Thymus (tissue), 11 donors: ENCODE measurements around the gene CIAO3. TPM values are rescaled to one million over a fixed set of nuclear protein-coding genes. Genes with fewer than 3 reads are reported as not detected.
"Not testable (repeated sequence)": the region's sequence is repeated elsewhere in the genome, so short reads cannot be mapped to it uniquely, and the experiment has no call there.

Experiments used
- DNase-seq, 9 donors: peaks; one replicate each; pipeline ENCODE4 v3.0.0-alpha.2; 2013; ENCODE audit warnings: low spot score in 9 of 9, low read depth in 6 of 9, missing footprints in 1 of 9
- H3K27ac ChIP-seq, 2 donors: one replicate each; pipeline ENCODE4 v1.5.1; 2013; ENCODE audit warnings: control low read depth in 1 of 2, low read depth in 1 of 2, low read length in 1 of 2, mild to moderate bottlenecking in 1 of 2, moderate library complexity in 1 of 2
- H3K27me3 ChIP-seq, 2 donors: one replicate each; pipeline ENCODE4 v1.5.1; 2013; ENCODE audit warnings: low read length in 1 of 2; ENCODE audit not compliant: control insufficient read depth in 2 of 2, insufficient read depth in 1 of 2
- H3K36me3 ChIP-seq, 2 donors: one replicate each; pipeline ENCODE4 v1.5.1; 2013; ENCODE audit warnings: low read length in 1 of 2, mild to moderate bottlenecking in 1 of 2, moderate library complexity in 1 of 2; ENCODE audit not compliant: control insufficient read depth in 2 of 2, insufficient read depth in 2 of 2
- H3K4me1 ChIP-seq, 2 donors: one replicate each; pipeline ENCODE4 v1.5.1; 2013; ENCODE audit warnings: low read length in 2 of 2; ENCODE audit not compliant: control insufficient read depth in 2 of 2, insufficient read depth in 2 of 2
- H3K4me3 ChIP-seq, 2 donors: one replicate each; pipeline ENCODE4 v1.5.1; 2013; ENCODE audit warnings: low read length in 2 of 2, control low read depth in 1 of 2, mild to moderate bottlenecking in 1 of 2
- H3K9me3 ChIP-seq, 2 donors: one replicate each; pipeline ENCODE4 v1.5.1; 2013; ENCODE audit warnings: low read length in 1 of 2, mild to moderate bottlenecking in 1 of 2; ENCODE audit not compliant: control insufficient read depth in 2 of 2, insufficient read depth in 1 of 2
- WGBS: extraction: QIAGEN DNeasy Blood & Tissue Kit; methylation state at CpG from one replicate; pipeline ENCODE4 v1.1.7; 2013; 5-methylcytosine and 5-hydroxymethylcytosine counted together
- polyA plus RNA-seq: library from polyadenylated mRNA; stranded (reverse); fragments of 200-250 nt; gene quantifications from one replicate; pipeline ENCODE4 v1.2.3, GENCODE V29; 2013
- total RNA-seq: library from RNA; stranded (reverse); fragments of 120-200 nt; gene quantifications from one replicate; pipeline ENCODE4 v1.2.4, GENCODE V29; 2013
- donor health status: healthy.

The CIAO3 gene
- total and polyA plus RNA-seq, 2 donors, result 20.8 to 60.4 TPM

GRCh38 chr16:756428-756827 is 15.6 kb upstream of the CIAO3 start:
- Histone ChIP-seq H3K9me3 (no peaks in the 10 kb centered on the region), H3K27ac (no peak overlapping the region), H3K36me3 (no peaks in the 10 kb centered on the region), H3K4me3 (no peak overlapping the region), H3K27me3 (peaks cover 0 to 36% of the 10 kb centered on the region in 2 donors), H3K4me1 (no peaks in the 10 kb centered on the region)
- 97% methylated on average over 5 of the region's 5 CpGs for WGBS
- DNase-seq, result no peak

DNA sequence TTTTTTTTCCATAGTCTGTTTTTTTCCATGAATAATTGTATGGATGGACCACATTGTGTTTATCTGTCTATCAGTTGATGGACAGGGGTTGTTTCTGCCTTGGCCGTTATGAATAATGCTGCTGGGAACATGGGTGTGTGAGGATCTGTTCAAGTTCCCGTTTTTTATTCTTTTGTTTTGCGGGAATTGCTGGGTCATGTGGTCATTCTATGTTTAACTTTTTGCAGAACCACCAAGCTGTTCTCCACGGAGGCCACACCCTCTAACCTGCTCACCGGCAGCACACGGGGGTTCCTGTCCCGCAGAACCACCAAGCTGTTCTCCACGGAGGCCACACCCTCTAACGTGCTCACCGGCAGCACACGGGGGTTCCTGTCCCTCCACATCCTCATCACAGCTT is 13.9 kb upstream of the CIAO3 start:
- no peak overlapping the region for H3K4me3 ChIP-seq

DNA sequence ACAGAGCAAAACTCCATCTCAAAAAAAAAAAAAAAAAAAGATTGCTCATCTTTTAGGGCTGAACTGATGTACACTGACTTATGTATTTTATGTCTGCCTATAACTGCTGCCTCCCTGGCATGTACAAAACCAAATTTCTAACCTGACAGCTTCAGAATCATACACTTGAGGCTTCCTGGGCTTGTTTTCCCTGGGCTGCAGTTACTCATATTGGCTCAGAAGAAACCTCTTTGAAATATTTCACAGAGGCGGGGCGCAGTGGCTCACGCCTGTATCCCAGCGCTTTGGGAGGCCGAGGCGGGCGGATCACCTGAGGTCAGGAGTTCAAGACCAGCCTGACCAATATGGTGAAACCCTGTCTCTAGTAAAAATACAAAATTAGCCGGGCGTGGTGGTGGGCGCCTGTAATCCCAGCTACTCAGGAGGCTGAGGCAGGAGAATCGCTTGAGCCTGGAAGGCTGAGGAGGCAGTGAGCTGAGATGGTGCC is 13.4 kb upstream of the CIAO3 start:
- H3K27me3 ChIP-seq, result peaks cover 0 to 42% of the 10 kb centered on the region in 2 donors
- not testable (repeated sequence) for H3K27ac ChIP-seq, H3K36me3 ChIP-seq, H3K4me3 ChIP-seq, DNase-seq, H3K9me3 ChIP-seq, H3K4me1 ChIP-seq
- WGBS, result 95% methylated on average over 11 of the region's 11 CpGs

More for the DNA sequence above, 13.9 kb upstream of the CIAO3 start:
- Histone ChIP-seq H3K27me3 (peaks cover 0 to 44% of the 10 kb centered on the region in 2 donors), H3K9me3 (no peaks in the 10 kb centered on the region), H3K4me1 (no peaks in the 10 kb centered on the region), H3K36me3 (no peaks in the 10 kb centered on the region), H3K27ac (no peak overlapping the region)
- 5% methylated on average over 11 of the region's 11 CpGs for WGBS
- DNase-seq, result no peak

DNA sequence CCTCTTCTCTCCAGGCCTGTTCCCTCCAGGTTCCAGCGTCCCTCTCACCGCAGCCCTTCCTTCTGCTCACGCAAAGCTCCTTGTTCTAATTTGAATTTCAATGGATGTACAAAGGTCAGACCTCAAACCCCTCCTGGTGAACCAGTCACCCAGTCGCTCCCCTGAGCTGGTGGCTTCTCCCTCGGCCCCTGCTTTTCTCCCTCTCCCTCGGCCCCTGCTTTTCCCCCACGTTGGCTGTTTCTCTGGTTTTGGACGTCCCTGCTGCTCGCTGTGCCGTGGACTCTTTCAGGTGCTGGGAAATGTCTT is 11.2 kb upstream of the CIAO3 start:
- Histone ChIP-seq H3K27me3 (peaks cover 0 to 41% of the 10 kb centered on the region in 2 donors), H3K36me3 (no peaks in the 10 kb centered on the region), H3K4me1 (no peaks in the 10 kb centered on the region), H3K9me3 (no peaks in the 10 kb centered on the region), H3K4me3 (no peak overlapping the region), H3K27ac (no peak overlapping the region)
- no peak for DNase-seq
- 89% methylated on average over 10 of the region's 10 CpGs for WGBS

DNA sequence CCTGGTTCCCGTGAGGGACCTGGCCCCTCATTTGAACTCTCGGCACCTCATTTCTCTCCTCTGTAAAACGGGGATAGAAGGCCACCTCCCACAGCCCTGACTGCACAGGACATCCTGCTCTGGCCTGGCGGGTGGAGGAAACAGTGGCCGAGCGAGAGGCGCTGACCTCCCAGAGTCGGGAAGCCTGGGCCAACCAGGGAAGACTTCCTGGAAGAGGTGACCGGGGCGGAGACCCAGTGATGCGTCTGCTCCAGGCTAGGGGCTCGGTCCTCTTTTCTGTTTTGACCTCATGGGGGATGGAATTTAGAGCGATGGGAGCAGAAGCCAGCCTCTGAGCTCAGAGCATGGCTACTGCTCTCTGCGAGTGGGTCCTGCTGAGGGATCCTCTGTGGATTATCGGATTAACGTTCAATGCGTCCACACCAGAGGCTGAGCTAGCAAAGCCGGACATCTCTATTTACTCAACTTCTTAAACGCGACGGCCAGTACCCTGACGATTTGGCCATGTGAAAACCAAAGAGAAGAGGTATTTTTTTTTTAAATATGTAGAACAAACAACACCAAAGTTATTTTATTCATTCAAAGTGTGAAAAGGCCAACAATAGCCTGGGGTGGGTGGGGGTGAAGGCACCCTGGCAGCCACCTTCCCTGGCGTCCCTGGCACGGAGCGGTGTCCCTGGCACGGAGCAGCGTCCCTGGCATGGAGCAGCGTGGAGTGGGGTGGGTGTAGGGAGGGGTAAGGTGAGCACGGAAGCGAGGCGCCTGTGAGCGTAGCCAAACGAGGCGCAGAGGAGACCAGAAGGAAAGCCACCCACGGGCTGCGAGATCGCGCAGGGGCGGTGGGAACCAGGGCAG is 10.6 kb upstream of the CIAO3 start:
- H3K9me3 ChIP-seq, result no peaks in the 10 kb centered on the region
- no peak overlapping the region for H3K4me3 ChIP-seq
- DNase-seq, result no peak
- H3K27me3 ChIP-seq, result peaks cover 0 to 38% of the 10 kb centered on the region in 2 donors
- no peaks in the 10 kb centered on the region for H3K36me3 ChIP-seq
- H3K27ac ChIP-seq, result no peak overlapping the region
- 91% methylated on average over 39 of the region's 39 CpGs for WGBS
- H3K4me1 ChIP-seq, result no peaks in the 10 kb centered on the region

DNA sequence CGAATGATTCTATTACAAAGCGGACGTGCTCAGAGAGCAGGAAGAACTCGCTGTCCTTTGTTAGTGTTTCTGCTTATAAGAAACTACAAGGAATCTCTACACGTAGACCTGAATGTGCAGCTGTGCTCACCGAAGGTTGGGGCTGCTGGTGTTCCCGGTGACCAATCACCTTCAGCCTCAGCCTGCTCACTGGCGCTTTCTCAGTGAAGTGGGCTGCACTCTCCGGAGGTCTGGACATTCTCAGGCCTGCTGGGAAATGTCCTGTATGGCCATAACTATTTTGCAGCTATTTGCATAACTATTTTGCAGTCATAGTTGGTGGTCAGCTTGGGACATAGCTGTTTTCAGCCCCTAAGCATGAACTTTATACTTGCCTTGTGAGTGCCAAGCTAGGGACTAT is 9.7 kb upstream of the CIAO3 start:
- no peaks in the 10 kb centered on the region for H3K9me3 ChIP-seq
- no peak for DNase-seq
- WGBS, result 92% methylated on average over 9 of the region's 9 CpGs
- no peaks in the 10 kb centered on the region for H3K4me1 ChIP-seq
- H3K36me3 ChIP-seq, result no peaks in the 10 kb centered on the region
- H3K4me3 ChIP-seq, result no peak overlapping the region
- no peak overlapping the region for H3K27ac ChIP-seq
- H3K27me3 ChIP-seq, result peaks cover 0 to 41% of the 10 kb centered on the region in 2 donors

GRCh38 chr16:749010-749409 is 8.2 kb upstream of the CIAO3 start:
- no peaks in the 10 kb centered on the region for H3K4me1 ChIP-seq
- no peak for DNase-seq
- no peak overlapping the region for H3K27ac ChIP-seq
- no peaks in the 10 kb centered on the region for H3K36me3 ChIP-seq
- 97% methylated on average over 6 of the region's 6 CpGs for WGBS
- H3K4me3 ChIP-seq, result no peak overlapping the region
- no peaks in the 10 kb centered on the region for H3K9me3 ChIP-seq
- H3K27me3 ChIP-seq, result peaks cover 0 to 29% of the 10 kb centered on the region in 2 donors

DNA sequence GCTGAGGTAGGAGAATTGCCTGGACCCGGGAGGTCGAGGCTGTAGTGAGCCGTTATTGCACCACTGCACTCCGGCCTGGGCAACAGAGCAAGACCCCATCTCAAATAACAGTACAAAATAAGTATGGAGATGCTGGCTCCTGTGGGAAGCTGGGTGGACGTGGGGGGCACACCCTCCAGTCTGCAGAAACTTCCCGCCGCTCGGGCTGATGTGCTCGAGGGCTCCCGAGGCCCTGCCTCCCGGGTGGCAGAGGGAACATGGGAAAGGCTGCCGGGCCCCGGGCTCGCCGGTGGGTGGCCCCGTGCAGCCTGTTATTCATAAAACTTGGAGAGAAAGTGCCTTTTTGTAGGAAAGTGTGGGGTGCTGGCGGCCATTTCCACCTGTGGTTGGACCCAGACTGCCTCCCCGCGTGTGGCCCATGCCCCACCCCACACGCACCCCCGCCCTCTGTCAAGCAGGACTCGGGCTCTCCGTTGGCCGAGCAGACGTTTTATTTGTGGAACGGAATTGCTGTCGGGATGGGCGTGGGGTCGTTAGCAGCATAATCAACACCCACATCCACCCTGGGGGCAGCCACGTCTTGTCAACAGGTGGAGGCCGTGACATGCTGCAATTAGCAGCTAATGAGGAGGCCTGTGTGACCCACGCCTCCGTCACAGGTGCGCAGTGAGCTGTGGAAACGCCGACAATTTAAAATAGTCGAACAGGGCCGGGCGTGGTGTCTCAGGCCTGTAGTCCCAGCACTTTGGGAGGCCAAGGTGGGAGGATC is 7.4 kb upstream of the CIAO3 start:
- no peaks in the 10 kb centered on the region for H3K4me1 ChIP-seq
- H3K4me3 ChIP-seq, result no peak overlapping the region
- WGBS, result 96% methylated on average over 39 of the region's 39 CpGs
- no peaks in the 10 kb centered on the region for H3K9me3 ChIP-seq
- H3K27ac ChIP-seq, result no peak overlapping the region
- peaks cover 0 to 27% of the 10 kb centered on the region in 2 donors for H3K27me3 ChIP-seq
- no peaks in the 10 kb centered on the region for H3K36me3 ChIP-seq
- no peak for DNase-seq

- Histone ChIP-seq H3K27me3 (peaks cover 0 to 21% of the 10 kb centered on the region in 2 donors), H3K9me3 (no peaks in the 10 kb centered on the region), H3K36me3 (no peaks in the 10 kb centered on the region), H3K27ac (no peak overlapping the region), H3K4me3 (no peak overlapping the region), H3K4me1 (no peaks in the 10 kb centered on the region)
- no peak for DNase-seq
- WGBS, result 91% methylated on average over 13 of the region's 13 CpGs
Measured at GRCh38 chr16:746637-747036, 5.8 kb upstream of the CIAO3 start.
